ENCODE data around the gene KCNG1. TPM values are rescaled to one million over a fixed set of nuclear protein-coding genes. Genes with fewer than 3 reads are reported as not detected.

Gene KCNG1, protein sequence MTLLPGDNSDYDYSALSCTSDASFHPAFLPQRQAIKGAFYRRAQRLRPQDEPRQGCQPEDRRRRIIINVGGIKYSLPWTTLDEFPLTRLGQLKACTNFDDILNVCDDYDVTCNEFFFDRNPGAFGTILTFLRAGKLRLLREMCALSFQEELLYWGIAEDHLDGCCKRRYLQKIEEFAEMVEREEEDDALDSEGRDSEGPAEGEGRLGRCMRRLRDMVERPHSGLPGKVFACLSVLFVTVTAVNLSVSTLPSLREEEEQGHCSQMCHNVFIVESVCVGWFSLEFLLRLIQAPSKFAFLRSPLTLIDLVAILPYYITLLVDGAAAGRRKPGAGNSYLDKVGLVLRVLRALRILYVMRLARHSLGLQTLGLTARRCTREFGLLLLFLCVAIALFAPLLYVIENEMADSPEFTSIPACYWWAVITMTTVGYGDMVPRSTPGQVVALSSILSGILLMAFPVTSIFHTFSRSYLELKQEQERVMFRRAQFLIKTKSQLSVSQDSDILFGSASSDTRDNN
- 24.3 and 50.6 TPM in 2 replicates for total RNA-seq

DNA sequence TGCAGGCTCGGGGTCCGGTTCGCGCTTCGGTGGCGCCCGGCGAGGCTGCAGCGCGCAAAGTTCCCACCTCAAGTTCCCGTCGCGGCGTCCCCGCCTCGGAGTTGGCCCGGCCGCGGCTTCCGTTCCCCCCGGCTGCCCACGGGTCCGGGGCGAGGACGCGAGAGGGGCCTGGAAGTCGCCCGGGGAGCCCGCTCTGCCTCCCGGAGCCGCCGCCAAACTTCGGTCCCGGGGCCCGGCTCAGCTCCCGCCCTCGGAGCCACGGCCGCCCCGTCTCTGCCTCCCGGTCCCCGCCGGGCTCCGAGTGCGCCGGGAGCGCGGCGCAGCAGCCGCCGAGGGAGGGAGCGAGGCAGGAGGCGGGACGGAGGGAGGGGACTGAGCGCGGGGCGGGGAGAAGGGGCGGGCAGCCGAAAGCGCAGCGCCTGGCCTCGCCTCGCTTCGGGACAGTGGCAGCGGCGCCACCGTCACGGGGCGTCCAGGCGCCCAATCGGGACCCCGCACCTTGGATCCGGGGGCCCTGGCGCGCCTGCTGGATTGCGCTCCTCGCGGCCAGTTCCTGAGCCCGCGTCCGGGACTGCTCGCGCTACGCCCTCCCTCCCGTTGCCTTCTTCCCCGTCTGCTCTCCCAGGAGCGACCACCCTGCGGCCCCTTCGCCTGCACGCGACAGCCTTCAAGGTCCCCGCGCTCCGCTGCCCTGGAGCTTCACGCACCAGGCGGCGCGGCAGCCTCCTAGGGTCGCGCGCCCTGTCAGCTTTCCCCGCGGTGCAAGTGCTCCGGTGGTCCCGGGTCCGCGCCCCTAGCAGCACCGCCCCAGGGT lies at the start of gene KCNG1:
Gene KCNG1, minus strand, starts transcription at position 305 of the 814 bp plus-strand sequence. CDS start 12,769 bp downstream, outside the sequence.

GRCh38 chr20:50958615-50959542 lies 64.0 kb downstream of the KCNG1 start, which contains the start of gene MOCS3:
MOCS3 (plus strand) TSS chr20:50958818; CDS start chr20:50958843, 25 bp downstream.

DNA sequence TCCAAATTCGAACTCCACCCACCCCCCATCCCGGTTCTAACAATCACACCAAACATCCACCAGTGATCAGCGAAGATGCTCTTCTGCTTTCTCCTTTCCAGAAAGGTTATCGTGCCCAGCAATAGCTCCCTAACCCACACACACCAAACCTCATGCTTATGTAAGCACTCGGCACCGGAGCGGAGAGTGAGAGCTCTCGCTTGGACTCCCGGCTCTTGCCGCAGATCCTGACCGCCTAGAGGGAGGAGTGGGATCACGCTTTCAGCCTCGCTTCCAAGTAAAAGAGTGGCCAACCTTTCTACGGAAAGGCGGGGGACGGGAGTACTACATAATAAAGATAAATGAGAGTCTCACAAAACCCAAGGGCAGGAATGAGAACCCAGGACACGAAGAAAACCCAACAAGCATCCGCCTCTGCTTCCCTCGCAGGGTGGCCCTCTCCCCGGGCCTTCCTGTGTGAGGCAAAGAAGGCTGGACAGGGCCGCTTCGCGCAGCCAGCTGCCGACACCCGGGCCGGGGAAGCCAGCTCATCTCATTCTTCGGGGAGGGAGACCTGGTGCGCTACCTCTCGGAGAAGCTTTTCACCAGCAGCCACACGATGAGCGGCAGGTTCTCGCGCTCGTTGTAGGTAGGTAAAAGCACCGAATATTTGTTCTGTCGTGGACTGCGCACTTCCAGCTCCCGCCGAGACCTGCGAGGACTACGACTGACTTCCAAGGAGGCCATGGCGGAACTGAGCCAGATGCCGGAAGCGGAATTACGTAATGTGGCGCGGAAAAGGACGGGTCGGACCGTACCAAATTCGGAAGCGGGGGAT lies 64.9 kb downstream of the KCNG1 start, which contains the start of gene DPM1:
Gene DPM1, minus strand, starts transcription at position 735 of the 817 bp plus-strand sequence. Its CDS starts 9 bp downstream, at position 726.

Other genes starting within 250 kb of the KCNG1 start
- 5.1 and 10.3 TPM in 2 replicates for gene BCAS4, start 228.0 kb downstream of the KCNG1 start, total RNA-seq
- gene ADNP, start 91.7 kb downstream of the KCNG1 start, total RNA-seq = 27.2 and 33.4 TPM in 2 replicates
- 35.3 and 53.2 TPM in 2 replicates for gene DPM1, start 64.6 kb downstream of the KCNG1 start, total RNA-seq
- gene MOCS3, start 64.3 kb downstream of the KCNG1 start, total RNA-seq = 9.4 and 14.4 TPM in 2 replicates